Kidney (tissue), 14 donors: Measurements from ENCODE around the gene CTNNBL1. TPM values are rescaled to one million over a fixed set of nuclear protein-coding genes. Genes with fewer than 3 reads are reported as not detected.

Source experiments
- DNase-seq, 5 donors: peaks; one replicate each; pipeline ENCODE4 v3.0.0-alpha.2; 2013 to 2020
- FAIRE-seq: peaks from 2 replicates; lab custom pipeline; 2012; peaks lifted over from hg19 to GRCh38; lab: Jason Lieb, UNC
- H3K27ac ChIP-seq, 2 donors: one replicate each; pipeline ENCODE4 v1.7.0; 2013; ENCODE audit warnings: low read depth in 2 of 2, low read length in 2 of 2, inconsistent platforms in 1 of 2
- H3K27me3 ChIP-seq: one replicate; pipeline ENCODE4 v1.7.1; 2013; ENCODE audit warnings: low read length, inconsistent platforms; ENCODE audit not compliant: control insufficient read depth, insufficient read depth
- H3K36me3 ChIP-seq, 3 donors: one replicate each; pipeline versions ENCODE4 v1.7.0 to v1.7.1; 2013; ENCODE audit warnings: low read length in 3 of 3, control low read depth in 1 of 3, inconsistent platforms in 1 of 3; ENCODE audit not compliant: insufficient read depth in 3 of 3, control insufficient read depth in 2 of 3
- H3K4me1 ChIP-seq, 3 donors: one replicate each; pipeline versions ENCODE4 v1.7.0 to v1.7.1; 2013; ENCODE audit warnings: low read length in 3 of 3, inconsistent platforms in 1 of 3, low read depth in 1 of 3; ENCODE audit not compliant: control insufficient read depth in 2 of 3, insufficient read depth in 2 of 3
- H3K4me3 ChIP-seq, 3 donors: one replicate each; pipeline versions ENCODE4 v1.7.0 to v1.8.1; 2013; ENCODE audit warnings: low read length in 3 of 3, control low read depth in 1 of 3, inconsistent platforms in 1 of 3
- H3K9ac ChIP-seq, 3 donors: one replicate each; pipeline versions ENCODE4 v1.7.0 to v1.7.1; 2013; ENCODE audit warnings: low read length in 3 of 3, control low read depth in 1 of 3, inconsistent platforms in 1 of 3
- H3K9me3 ChIP-seq, 3 donors: one replicate each; pipeline versions ENCODE4 v1.7.0 to v1.7.1; 2013; ENCODE audit warnings: low read length in 3 of 3, control low read depth in 1 of 3, inconsistent platforms in 1 of 3; ENCODE audit not compliant: control insufficient read depth in 2 of 3, insufficient read depth in 1 of 3
- CTCF ChIP-seq: IDR thresholded peaks from 3 replicates; pipeline ENCODE4 v1.5.1; 2012; ENCODE audit warnings: mild to moderate bottlenecking, moderate library complexity, borderline replicate concordance; ENCODE audit not compliant: insufficient read depth; ENCODE audit errors: extremely low read depth
- intact Hi-C: fragments of 100-400 bp; cut with DNase I; formaldehyde crosslinking; loops from one replicate; pipeline ENCODE4 v1.11.1; 2022
- polyA plus RNA-seq: library from polyadenylated mRNA; stranded (reverse); fragments of 350-450 nt; fragmentation: Illumina TruSeq; extraction: RNeasy Lipid Tissue Mini Kit (QIAGEN cat#74804); gene quantifications from one replicate; pipeline ENCODE4 v1.2.3, GENCODE V29; 2014; ENCODE audit warnings: low read depth, low replicate concordance; ENCODE audit not compliant: insufficient read depth
- total RNA-seq: library from RNA; stranded (reverse); fragmentation: NEBNext Ultra II Directional; extraction: Animal tissue kit (Norgen Biotek cat#: 25700); gene quantifications from one replicate; pipeline ENCODE4 v1.2.1, GENCODE V29; 2021
- donor health status: control.
- donor health status: control.
- donor health status: control.
- donor health status: control.
- donor health status: control.
- donor health status: DM: yes; HTN: yes; CAD: no.
- donor health status: Normal renal cell carcinoma (clear cell type).

Gene CTNNBL1
- total and polyA plus RNA-seq, 2 donors from 2014 or later, result 40.9 to 70.9 TPM

GRCh38 chr20:37879843-37880242 is 186.0 kb downstream of the CTNNBL1 start:
- Histone ChIP-seq H3K4me1 (peaks cover 0 to 3% (median 0%) of the 10 kb centered on the region in 3 donors), H3K9ac (no peak overlapping the region), H3K27ac (no peak overlapping the region), H3K4me3 (no peak overlapping the region), H3K36me3 (no peaks in the 10 kb centered on the region), H3K27me3 (no peaks in the 10 kb centered on the region), H3K9me3 (no peaks in the 10 kb centered on the region)
- intact Hi-C loops, result no loop called here
- no peak for FAIRE-seq
- DNase-seq, result no peak
- no peak for TF ChIP-seq CTCF

GRCh38 chr20:37880726-37881591 is 187.1 kb downstream of the CTNNBL1 start:
- TF ChIP-seq CTCF, result no peak
- FAIRE-seq (no peak), DNase-seq (peak; percentile 65 to 90 (median 82))
- intact Hi-C loops, result no loop called here
- Histone ChIP-seq H3K4me3 (no peak overlapping the region), H3K9ac (no peak overlapping the region), H3K4me1 (peaks cover 0 to 3% (median 0%) of the 10 kb centered on the region in 3 donors), H3K9me3 (no peaks in the 10 kb centered on the region), H3K27ac (no peak overlapping the region), H3K36me3 (no peaks in the 10 kb centered on the region), H3K27me3 (no peaks in the 10 kb centered on the region)

GRCh38 chr20:37881601-37882343 is 187.9 kb downstream of the CTNNBL1 start:
- no peak overlapping the region for H3K4me3 ChIP-seq
- no peak for TF ChIP-seq CTCF
- FAIRE-seq (no peak), DNase-seq (no peak)
- intact Hi-C loops, result no loop called here
- peaks cover 0 to 3% (median 0%) of the 10 kb centered on the region in 3 donors for H3K4me1 ChIP-seq
- no peak overlapping the region for H3K27ac ChIP-seq
- H3K27me3 ChIP-seq, result no peaks in the 10 kb centered on the region
- H3K36me3 ChIP-seq, result no peaks in the 10 kb centered on the region
- no peak overlapping the region for H3K9ac ChIP-seq
- H3K9me3 ChIP-seq, result no peaks in the 10 kb centered on the region
